ENCODE measurements around the gene PATE4.

DNA sequence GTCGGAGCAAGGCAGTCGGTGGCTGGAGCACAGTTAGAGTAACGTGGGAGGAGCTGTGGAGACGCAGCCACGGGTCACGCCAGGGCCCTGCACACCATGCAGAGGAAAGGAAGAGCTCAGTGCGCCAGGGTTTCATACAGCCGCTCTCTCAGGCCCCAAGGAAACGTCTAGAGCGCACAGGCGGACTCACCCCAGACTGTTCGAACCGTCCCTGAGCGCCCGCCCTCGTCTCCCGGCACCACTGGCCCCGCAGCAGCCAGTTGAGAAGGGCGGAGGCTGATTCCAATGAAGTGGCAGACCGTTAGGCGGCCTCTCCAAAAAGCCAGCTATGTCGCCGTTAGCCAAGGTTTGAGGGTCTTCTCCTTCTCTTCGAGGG lies 53.9 kb downstream of the PATE4 start:
- TF ChIP-seq, protein P1, sequence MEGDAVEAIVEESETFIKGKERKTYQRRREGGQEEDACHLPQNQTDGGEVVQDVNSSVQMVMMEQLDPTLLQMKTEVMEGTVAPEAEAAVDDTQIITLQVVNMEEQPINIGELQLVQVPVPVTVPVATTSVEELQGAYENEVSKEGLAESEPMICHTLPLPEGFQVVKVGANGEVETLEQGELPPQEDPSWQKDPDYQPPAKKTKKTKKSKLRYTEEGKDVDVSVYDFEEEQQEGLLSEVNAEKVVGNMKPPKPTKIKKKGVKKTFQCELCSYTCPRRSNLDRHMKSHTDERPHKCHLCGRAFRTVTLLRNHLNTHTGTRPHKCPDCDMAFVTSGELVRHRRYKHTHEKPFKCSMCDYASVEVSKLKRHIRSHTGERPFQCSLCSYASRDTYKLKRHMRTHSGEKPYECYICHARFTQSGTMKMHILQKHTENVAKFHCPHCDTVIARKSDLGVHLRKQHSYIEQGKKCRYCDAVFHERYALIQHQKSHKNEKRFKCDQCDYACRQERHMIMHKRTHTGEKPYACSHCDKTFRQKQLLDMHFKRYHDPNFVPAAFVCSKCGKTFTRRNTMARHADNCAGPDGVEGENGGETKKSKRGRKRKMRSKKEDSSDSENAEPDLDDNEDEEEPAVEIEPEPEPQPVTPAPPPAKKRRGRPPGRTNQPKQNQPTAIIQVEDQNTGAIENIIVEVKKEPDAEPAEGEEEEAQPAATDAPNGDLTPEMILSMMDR (IDR thresholded peaks at IDR 0.05): no peak
- TF ChIP-seq POLR2A (IDR thresholded peaks at IDR 0.05): no peak

All from adrenal gland (tissue), 5 donors.